Measurements from ENCODE around the gene CATSPER4.

Gene CATSPER4

GRCh38 chr1:26164861-26165842, 25.2 kb upstream of the CATSPER4 start:
- DNase-seq: no peak

GRCh38 chr1:26166719-26167281, 23.6 kb upstream of the CATSPER4 start:
- no peak for DNase-seq

GRCh38 chr1:26168410-26169197, 21.8 kb upstream of the CATSPER4 start, which contains the start of gene C1orf232:
Gene C1orf232, minus strand, starts transcription at chr1:26168963. Its CDS starts 464 bp downstream, at chr1:26168499.
- no peak for DNase-seq

GRCh38 chr1:26169198-26169554, 21.2 kb upstream of the CATSPER4 start:
- no peak for DNase-seq

- DNase-seq: peak; percentile 68
These were observed 20.5 kb upstream of the CATSPER4 start, which contains the start of gene ZNF593 for GRCh38 chr1:26169669-26170471. Gene ZNF593, plus strand, starts transcription at chr1:26169908. Its CDS starts 76 bp downstream, at chr1:26169984.

GRCh38 chr1:26170472-26170821, 20.0 kb upstream of the CATSPER4 start:
- DNase-seq: no peak

GRCh38 chr1:26171084-26172072, 19.0 kb upstream of the CATSPER4 start, which contains the start of gene ZNF593OS:
Gene ZNF593OS, minus strand, starts transcription at chr1:26171832. Its CDS starts 171 bp downstream, at chr1:26171661.
- no peak for DNase-seq

GRCh38 chr1:26175346-26175745, 15.1 kb upstream of the CATSPER4 start:
- DNase-seq: no peak

GRCh38 chr1:26177182-26177684, 13.2 kb upstream of the CATSPER4 start, which contains the start of gene CNKSR1:
Gene CNKSR1, plus strand, starts transcription at chr1:26177491. Its CDS starts 57 bp downstream, at chr1:26177548.
- peak; percentile 60 for DNase-seq

GRCh38 chr1:26180010-26180506, 10.3 kb upstream of the CATSPER4 start:
- no peak for DNase-seq

- no peak for DNase-seq
These were observed 8.6 kb upstream of the CATSPER4 start for GRCh38 chr1:26181586-26182382.

GRCh38 chr1:26182383-26182696, 8.1 kb upstream of the CATSPER4 start:
- no peak for DNase-seq

- no peak for DNase-seq
These were observed 6.3 kb upstream of the CATSPER4 start for GRCh38 chr1:26184086-26184485.

- no peak for DNase-seq
These were observed 5.5 kb upstream of the CATSPER4 start for GRCh38 chr1:26184883-26185282.

- DNase-seq: no peak
These were observed 2.5 kb upstream of the CATSPER4 start for GRCh38 chr1:26187882-26188281.

GRCh38 chr1:26188477-26188876, 1.9 kb upstream of the CATSPER4 start:
- no peak for DNase-seq

GRCh38 chr1:26189331-26189730, 1.1 kb upstream of the CATSPER4 start:
- no peak for DNase-seq

- no peak for DNase-seq
These were observed 589 bp upstream of the CATSPER4 start for GRCh38 chr1:26189751-26190275.

- no peak for DNase-seq
These were observed 1.3 kb downstream of the CATSPER4 start for GRCh38 chr1:26191739-26192138.

GRCh38 chr1:26195805-26196204, 5.4 kb downstream of the CATSPER4 start:
- no peak for DNase-seq
